ENCODE measurements around the gene SIPA1. TPM values are rescaled to one million over a fixed set of nuclear protein-coding genes. Genes with fewer than 3 reads are reported as not detected.
"Not testable (repeated sequence)": the region's sequence is repeated elsewhere in the genome, so short reads cannot be mapped to it uniquely, and the experiment has no call there.

Gene SIPA1
- total RNA-seq, 1 donor from 2014 or later, result 177 TPM

- intact Hi-C loops (cut with micrococcal nuclease), result loop anchor here (1.0 to 2.0 kb wide), 3 partner anchors 10 to 205 kb away; partner anchors contain the start of genes CFL1 and KAT5
These were observed 15.6 kb downstream of the SIPA1 start for GRCh38 chr11:65653229-65654225.

- intact Hi-C loops (cut with micrococcal nuclease), result no loop called here
These were observed 16.8 kb downstream of the SIPA1 start for GRCh38 chr11:65654375-65655349.

- intact Hi-C loops (cut with micrococcal nuclease), result no loop called here
These were observed 17.9 kb downstream of the SIPA1 start for GRCh38 chr11:65655570-65656332.

- intact Hi-C loops (cut with micrococcal nuclease), result no loop called here
These were observed 19.5 kb downstream of the SIPA1 start for GRCh38 chr11:65657426-65657825.

GRCh38 chr11:65658174-65659021 lies 20.5 kb downstream of the SIPA1 start:
- intact Hi-C loops (cut with micrococcal nuclease), result no loop called here

DNA sequence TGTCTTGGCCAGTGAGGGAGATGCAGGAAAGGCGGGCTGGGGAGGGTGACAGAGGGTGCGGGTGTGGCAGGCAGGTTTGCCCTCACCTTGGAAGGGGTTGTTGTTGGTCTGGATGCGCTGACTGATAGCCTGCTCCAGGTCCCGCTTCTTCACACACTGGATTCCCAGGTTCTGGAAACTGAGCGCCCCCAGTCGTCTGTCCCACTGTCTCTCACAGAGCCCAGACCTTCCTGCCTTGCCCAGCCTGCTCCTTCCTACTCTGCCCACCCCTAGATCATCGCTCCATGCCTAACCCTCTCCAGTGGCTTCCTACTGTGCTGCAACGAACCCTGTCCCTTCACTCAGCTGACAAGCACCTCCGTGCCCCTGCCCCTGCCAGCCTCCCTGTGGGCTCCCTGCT lies 22.1 kb downstream of the SIPA1 start:
- intact Hi-C loops (cut with micrococcal nuclease), result loop anchor here (5.0 kb wide), 2 partner anchors 157 to 257 kb away; partner anchors contain the start of genes C11orf68 and DRAP1

DNA sequence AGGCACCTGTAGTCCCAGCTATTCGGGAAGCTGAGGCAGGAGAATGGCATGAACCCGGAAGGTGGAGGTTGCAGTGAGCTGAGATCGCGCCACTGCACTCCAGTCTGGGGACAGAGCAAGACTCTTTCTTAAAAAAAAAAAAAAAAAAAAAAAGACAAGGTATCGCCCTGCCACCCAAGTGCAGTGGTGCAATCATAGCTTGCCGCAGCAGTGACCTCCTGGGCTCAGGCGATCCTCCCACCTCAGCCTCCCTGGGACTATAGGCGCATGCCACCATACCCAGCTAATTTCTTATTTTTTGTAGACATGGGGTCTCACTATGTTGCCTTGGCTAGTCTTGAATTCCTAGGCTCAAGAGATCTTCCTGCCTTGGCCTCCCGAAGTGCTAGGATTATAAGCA lies 23.0 kb downstream of the SIPA1 start:
- intact Hi-C loops (cut with micrococcal nuclease), result loop anchor here (5.0 kb wide), 2 partner anchors 156 to 256 kb away; partner anchors contain the start of genes C11orf68 and DRAP1

DNA sequence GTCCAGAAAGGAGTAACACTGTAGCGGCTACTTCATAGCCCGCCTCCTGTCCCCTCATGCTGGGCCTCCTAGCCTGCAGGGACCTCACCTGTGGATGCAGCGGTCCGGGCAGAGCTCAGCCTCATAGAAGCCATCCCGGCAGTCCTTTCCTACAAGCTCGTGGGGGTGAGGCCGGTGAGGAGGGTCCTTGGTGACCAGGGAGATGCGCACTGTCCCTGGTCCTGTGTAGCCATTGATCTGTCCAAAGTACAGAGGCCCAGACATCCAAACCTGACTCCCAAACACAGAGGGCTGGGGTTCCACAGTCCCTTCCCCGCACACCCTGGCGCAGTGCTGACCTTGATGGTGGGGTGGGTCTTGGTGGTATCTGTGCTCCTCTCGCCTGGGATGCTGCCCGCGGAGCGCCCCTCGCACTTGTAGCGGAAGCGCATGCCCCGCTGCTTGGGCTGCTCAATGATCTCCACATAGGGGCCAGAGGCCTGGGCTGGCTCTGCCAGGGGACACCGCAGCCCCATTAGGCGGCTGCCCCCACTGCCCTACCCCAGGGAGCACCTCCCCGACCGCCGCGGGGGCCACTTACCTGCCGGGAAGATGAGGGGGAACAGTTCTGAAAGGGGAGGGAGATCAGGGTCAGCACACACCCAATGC lies 23.8 kb downstream of the SIPA1 start:
- intact Hi-C loops (cut with micrococcal nuclease), result loop anchor here (5.0 kb wide), 2 partner anchors 156 to 256 kb away; partner anchors contain the start of genes C11orf68 and DRAP1

DNA sequence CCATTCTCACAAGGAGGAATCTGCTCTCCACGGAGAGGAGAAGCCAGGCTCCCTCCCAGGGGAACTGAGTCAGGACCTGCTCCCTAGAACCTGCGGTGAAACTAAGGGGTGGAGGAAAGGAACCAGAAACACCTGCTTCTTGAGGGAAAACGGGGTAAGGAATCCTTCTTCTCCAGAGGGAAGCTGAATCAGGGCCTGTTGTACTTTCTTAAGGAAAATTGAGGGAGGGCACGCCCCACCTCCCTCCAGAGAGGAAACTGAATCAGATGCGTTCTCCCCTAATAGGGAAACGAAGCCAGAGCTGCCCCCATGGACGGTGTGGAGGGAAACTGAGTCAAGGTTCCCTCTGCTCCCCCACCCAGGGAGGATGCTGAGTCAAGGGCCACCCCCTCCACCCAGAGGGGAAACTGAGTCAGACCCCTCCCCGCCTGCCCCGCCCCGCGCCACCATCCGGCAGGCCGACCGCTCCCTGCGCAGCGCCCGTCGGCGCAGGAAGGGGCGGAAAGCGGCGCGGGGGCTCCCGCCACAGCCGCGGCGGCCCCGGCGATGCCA lies 24.4 kb downstream of the SIPA1 start:
- intact Hi-C loops (cut with micrococcal nuclease), result loop anchor here (5.0 kb wide), 2 partner anchors 155 to 255 kb away; partner anchors contain the start of genes C11orf68 and DRAP1

- intact Hi-C loops (cut with micrococcal nuclease), result loop anchor here (1.0 to 5.0 kb wide), 6 partner anchors 10 to 254 kb away; partner anchors contain the start of genes C11orf68, DRAP1, PCNX3 and SIPA1
These were observed 25.1 kb downstream of the SIPA1 start, which contains the start of gene RELA for GRCh38 chr11:65662799-65663638. TSS of gene RELA (minus strand) at chr11:65662916. CDS start at chr11:65662832, 84 bp downstream.

DNA sequence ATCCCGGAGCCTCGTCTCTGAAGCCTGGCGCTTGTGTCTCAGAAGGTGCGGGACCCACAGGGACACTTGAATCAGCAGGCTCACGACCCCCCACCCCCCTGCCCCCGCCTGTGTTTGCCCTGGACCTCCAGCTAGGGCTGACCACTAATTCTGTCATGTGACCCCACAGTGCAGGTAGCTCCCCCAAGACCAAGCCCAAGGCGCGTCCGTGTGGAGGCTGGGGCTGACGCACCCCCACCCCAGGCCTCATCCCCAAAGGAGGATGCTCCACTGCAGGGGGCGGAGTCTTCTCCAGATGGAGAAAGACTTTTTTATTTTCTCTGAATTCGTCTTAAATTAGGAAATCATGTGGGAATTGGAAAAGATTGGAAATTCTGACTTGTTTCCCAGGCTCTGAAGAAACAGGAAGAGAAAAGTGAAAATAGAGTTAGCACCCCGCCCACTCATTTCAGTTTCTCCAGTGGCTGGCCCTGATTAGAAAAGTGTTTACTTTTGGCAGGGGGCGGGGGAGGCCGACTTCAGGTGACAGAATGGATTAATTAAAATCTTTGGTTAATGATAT lies 25.8 kb downstream of the SIPA1 start:
- intact Hi-C loops (cut with micrococcal nuclease), result loop anchor here (1.0 to 5.0 kb wide), 6 partner anchors 10 to 254 kb away; partner anchors contain the start of genes C11orf68, DRAP1, PCNX3 and SIPA1

DNA sequence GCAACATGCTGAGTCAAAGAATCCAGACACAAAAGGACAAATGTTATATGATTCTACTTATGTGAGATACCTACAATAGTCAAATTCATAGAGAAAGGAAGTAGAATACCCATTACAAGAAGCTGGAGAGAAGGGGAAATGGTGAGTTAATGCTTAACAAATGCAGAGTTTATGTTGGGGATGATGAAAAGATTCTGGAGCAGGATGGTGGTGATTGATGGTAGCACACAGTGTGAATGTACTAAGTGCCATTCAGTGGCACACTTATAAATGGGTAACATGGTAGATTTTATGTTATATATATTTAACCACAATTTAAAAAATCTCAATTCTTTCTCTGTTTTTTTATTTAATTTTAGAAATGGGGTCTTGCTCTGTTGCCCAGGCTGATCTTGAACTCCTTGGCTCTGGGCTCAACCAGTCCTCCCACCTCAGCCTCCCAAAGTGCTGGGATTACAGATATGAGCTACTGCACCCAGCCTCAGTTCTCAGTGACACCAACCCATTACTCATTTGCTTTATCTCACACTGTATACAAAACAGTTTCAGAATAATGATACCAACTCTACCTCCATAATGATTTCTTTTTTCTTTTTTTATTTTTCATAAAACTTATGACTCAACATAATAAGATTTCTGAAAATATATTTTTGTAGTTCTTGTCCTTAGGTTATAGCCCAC lies 34.4 kb downstream of the SIPA1 start:
- intact Hi-C loops (cut with micrococcal nuclease), result no loop called here

DNA sequence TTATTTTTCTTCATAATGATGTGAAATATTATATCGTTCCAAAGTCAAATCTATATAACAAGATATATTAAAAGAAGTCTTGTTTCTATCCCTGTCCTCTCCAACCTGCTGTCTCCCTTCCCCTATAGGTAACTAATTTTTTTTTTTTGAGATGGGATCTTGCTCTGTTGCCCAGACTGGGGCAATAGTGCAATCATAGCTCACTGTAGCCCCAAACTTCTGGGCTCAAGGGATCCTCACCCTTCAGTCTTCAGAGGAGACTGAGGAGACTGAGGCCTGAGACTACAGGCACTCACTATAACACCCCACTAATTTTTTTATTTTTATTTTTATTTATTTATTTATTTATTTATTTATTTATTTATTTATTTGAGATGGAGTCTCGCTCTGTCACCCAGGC lies 35.1 kb downstream of the SIPA1 start:
- intact Hi-C loops (cut with micrococcal nuclease), result no loop called here

GRCh38 chr11:65680192-65680743 lies 42.4 kb downstream of the SIPA1 start:
- intact Hi-C loops (cut with micrococcal nuclease), result no loop called here

DNA sequence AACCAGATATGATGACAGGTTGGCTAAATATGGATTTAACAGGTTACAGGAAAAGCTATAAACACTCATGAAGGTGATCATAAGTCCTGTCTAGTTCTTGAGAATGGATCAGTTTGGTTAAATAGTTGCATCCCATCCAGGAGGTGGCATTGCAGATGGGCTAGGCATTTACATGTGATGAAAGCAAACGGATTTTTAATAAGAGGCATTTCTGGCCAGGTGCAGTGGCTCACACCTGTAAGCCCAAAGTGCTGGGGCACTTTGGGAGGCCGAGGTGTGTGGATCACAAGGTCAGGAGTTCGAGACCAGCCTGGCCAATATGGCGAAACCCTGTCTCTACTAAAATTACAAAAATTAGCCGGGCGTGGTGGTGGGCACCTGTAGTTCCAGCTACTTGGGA lies 45.6 kb downstream of the SIPA1 start:
- intact Hi-C loops (cut with micrococcal nuclease), result not testable (repeated sequence)

- intact Hi-C loops (cut with micrococcal nuclease), result no loop called here
These were observed 48.1 kb downstream of the SIPA1 start for GRCh38 chr11:65685981-65686380.

Measured in T-helper 1 cell treated with Interleukin-12 subunit alpha and Interleukin-12 subunit beta and Interleukin-4 antibody, amounts not matched to agents 30 ng/mL and 1 ng/mL, for 36 hours (primary cell).